MCF 10A (cell line): ENCODE results near the gene TCF21. TPM values are rescaled to one million over a fixed set of nuclear protein-coding genes. Genes with fewer than 3 reads are reported as not detected.
A peak's percentile ranks its signal among the peaks of the same experiment; 100 is the strongest.

Source experiments
- Bru-seq: library from RNA; stranded (reverse); fragments of 400-500 nt; gene quantifications from one replicate; lab custom pipeline; 2021; lab: Mats Ljungman, UMichigan
- BruChase-seq, 2 experiments: library from RNA; stranded (reverse); fragments of 400-500 nt; gene quantifications; one replicate each; lab custom pipeline; 2021; lab: Mats Ljungman, UMichigan
- BruUV-seq: library from RNA; stranded (reverse); fragments of 400-500 nt; replicated peaks from 2 replicates; lab custom pipeline; 2021; lab: Mats Ljungman, UMichigan
- CTCF ChIA-PET: fragments of 300-600 bp; sonication (Branson Sonifier 250); formaldehyde crosslinking; extraction: SDS; loops from one replicate; lab custom pipeline; 2021; ENCODE audit warnings: antibody characterized with exemption, inconsistent platforms; lab: Yijun Ruan, JAX
- POLR2A ChIA-PET: fragments of 300-600, 350-650 bp; sonication (Branson Sonifier 250); formaldehyde crosslinking; extraction: SDS; loops from one replicate; lab custom pipeline; 2020; ENCODE audit warnings: antibody characterized with exemption, inconsistent platforms; lab: Yijun Ruan, JAX
- DNase-seq: peaks from one replicate; pipeline ENCODE4 v3.0.0-alpha.2; 2018; ENCODE audit not compliant: unreplicated experiment
- H3K27ac Mint-ChIP-seq: one replicate; pipeline ENCODE4 v1.8.0; 2022; ENCODE audit warnings: mild to moderate bottlenecking, low read depth, mixed read lengths; ENCODE audit not compliant: unreplicated experiment
- H3K27me3 Mint-ChIP-seq: one replicate; pipeline ENCODE4 v1.8.0; 2022; ENCODE audit warnings: mixed read lengths; ENCODE audit not compliant: insufficient read depth, unreplicated experiment
- H3K36me3 Mint-ChIP-seq: one replicate; pipeline ENCODE4 v1.8.0; 2022; ENCODE audit warnings: mild to moderate bottlenecking, moderate library complexity, mixed read lengths; ENCODE audit not compliant: insufficient read depth, unreplicated experiment
- H3K4me1 Mint-ChIP-seq: one replicate; pipeline ENCODE4 v1.8.0; 2022; ENCODE audit warnings: mixed read lengths; ENCODE audit not compliant: insufficient read depth, unreplicated experiment
- H3K4me3 Mint-ChIP-seq: one replicate; pipeline ENCODE4 v1.8.0; 2022; ENCODE audit warnings: mild to moderate bottlenecking, moderate library complexity, mixed read lengths; ENCODE audit not compliant: unreplicated experiment
- H3K9me3 Mint-ChIP-seq: one replicate; pipeline ENCODE4 v1.8.0; 2022; ENCODE audit warnings: mixed read lengths; ENCODE audit not compliant: unreplicated experiment
- CTCF ChIP-seq: fragments of 200-600 bp; IDR thresholded peaks from one replicate; pipeline ENCODE4 v1.8.0; 2022; ENCODE audit warnings: antibody characterized with exemption, mild to moderate bottlenecking; ENCODE audit not compliant: unreplicated experiment
- intact Hi-C: fragments of 100-400 bp; cut with micrococcal nuclease; formaldehyde crosslinking; loops from 2 replicates; pipeline ENCODE4 v1.14.1; 2022
- long read RNA-seq: library from polyadenylated mRNA; stranded (forward); transcript quantifications from one replicate; pipeline ENCODE4 v2.0.0, GENCODE V29; 2022
- total RNA-seq: library from RNA; stranded (reverse); gene quantifications from 2 replicates; pipeline ENCODE4 v1.2.3, GENCODE V29; 2022

The TCF21 gene
- total RNA-seq (not detected in 2 replicates), Bru-seq, nascent RNA (percentile 24 among the genes with signal in this experiment), BruChase-seq, experiment 1, labeled RNA remaining after a 6-hour chase (percentile 31 among the genes with signal in this experiment), BruChase-seq, experiment 2, labeled RNA remaining after a 2-hour chase (percentile 21 among the genes with signal in this experiment)
- long read RNA-seq = 0 reads

GRCh38 chr6:133888929-133889556 lies at the start of gene TCF21:
Gene TCF21 (plus strand): TSS chr6:133889113. CDS start chr6:133889398, 285 bp downstream.
- Mint-ChIP-seq H3K4me3 (no peak within 1 kb of the TSS), H3K4me1 (peaks cover 19% of the 10 kb centered on the region), H3K27me3 (no peaks in the 10 kb centered on the region), H3K9me3 (no peaks in the 10 kb centered on the region), H3K36me3 (peaks cover 6% of the 10 kb centered on the region), H3K27ac (no peak within 1 kb of the TSS)
- no peak for DNase-seq
- BruUV-seq = no TSS peak
- no peak for TF ChIP-seq CTCF
- ChIA-PET POLR2A (no interaction called here), CTCF (interaction anchor here (0.6 to 0.7 kb wide), 3 partner anchors 180 to 922 kb away, joined by 3 to 5 read pairs (median 3); no protein-coding TSS in a partner anchor)
- intact Hi-C loops = no loop called here

- CTCF ChIA-PET = interaction anchor here (0.5 to 1.8 kb wide), 7 partner anchors 12 to 1541 kb away, joined by 3 to 9 read pairs (median 4); no protein-coding TSS in a partner anchor
- H3K36me3 Mint-ChIP-seq = peaks cover 5% of the 10 kb centered on the region
- BruUV-seq = no TSS peak
- no peaks in the 10 kb centered on the region for H3K4me1 Mint-ChIP-seq
- no peak for DNase-seq
- POLR2A ChIA-PET = no interaction called here
- H3K9me3 Mint-ChIP-seq = no peaks in the 10 kb centered on the region
- no peak overlapping the region for H3K27ac Mint-ChIP-seq
- no peak for TF ChIP-seq CTCF
- no peak overlapping the region for H3K4me3 Mint-ChIP-seq
- intact Hi-C loops = no loop called here
- no peaks in the 10 kb centered on the region for H3K27me3 Mint-ChIP-seq
Observed at GRCh38 chr6:133841176-133841575, 47.7 kb upstream of the TCF21 start.

- intact Hi-C loops = no loop called here
- BruUV-seq = no TSS peak
- Mint-ChIP-seq H3K9me3 (no peaks in the 10 kb centered on the region), H3K36me3 (peaks cover 5% of the 10 kb centered on the region), H3K27me3 (no peaks in the 10 kb centered on the region), H3K27ac (no peak overlapping the region), H3K4me1 (no peaks in the 10 kb centered on the region), H3K4me3 (no peak overlapping the region)
- CTCF ChIA-PET = no interaction called here
- TF ChIP-seq CTCF = no peak
- DNase-seq = no peak
- POLR2A ChIA-PET = no interaction called here
Observed at GRCh38 chr6:133843098-133843497, 45.8 kb upstream of the TCF21 start.

DNA sequence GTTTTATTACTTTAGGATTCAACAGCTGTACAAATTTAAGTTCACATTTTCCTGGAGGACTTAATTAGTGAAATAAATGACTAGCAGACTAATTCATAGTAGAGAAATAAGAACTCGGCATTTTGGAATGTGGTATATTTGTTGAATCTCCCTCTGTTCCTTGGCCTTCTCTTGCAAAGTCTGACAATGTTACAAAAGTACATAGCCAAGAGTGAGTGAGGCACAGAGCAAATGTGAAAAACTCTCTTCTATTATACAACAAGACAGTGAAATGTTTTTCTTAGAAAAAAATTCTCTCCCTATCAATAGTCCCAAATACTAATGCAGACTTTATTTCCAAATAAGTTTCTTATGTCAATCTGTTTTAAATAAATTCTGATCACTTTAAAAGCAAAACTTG lies 44.2 kb upstream of the TCF21 start:
- intact Hi-C loops = no loop called here
- Mint-ChIP-seq H3K27me3 (no peaks in the 10 kb centered on the region), H3K9me3 (no peaks in the 10 kb centered on the region), H3K36me3 (no peaks in the 10 kb centered on the region), H3K4me3 (no peak overlapping the region), H3K27ac (no peak overlapping the region), H3K4me1 (no peaks in the 10 kb centered on the region)
- POLR2A ChIA-PET = no interaction called here
- no peak for DNase-seq
- no peak for TF ChIP-seq CTCF
- CTCF ChIA-PET = no interaction called here
- BruUV-seq = no TSS peak
